WTC11 (cell line): Measurements from ENCODE around the gene FOXC1. TPM values are rescaled to one million over a fixed set of nuclear protein-coding genes. Genes with fewer than 3 reads are reported as not detected.
A peak's percentile ranks its signal among the peaks of the same experiment; 100 is the strongest.

ENCODE experiments used
- ATAC-seq: fragments of 200-7000 bp; cut with Tn5 transposase; 2 replicates; pipeline ENCODE4 v1.10.0; 2021; ENCODE audit warnings: mild to moderate bottlenecking, moderate library complexity
- CTCF ChIA-PET: fragments of 300-600 bp; sonication (Branson Sonifier 250); formaldehyde crosslinking; loops from one replicate; lab custom pipeline; 2021; ENCODE audit warnings: antibody characterized with exemption; lab: Charles Lee
- POLR2A ChIA-PET: fragments of 350-600 bp; sonication (Branson Sonifier 250); formaldehyde crosslinking; loops from one replicate; lab custom pipeline; 2021; ENCODE audit warnings: antibody characterized with exemption; lab: Charles Lee
- DNase-seq: peaks from one replicate; pipeline ENCODE4 v3.0.0; 2021; ENCODE audit warnings: low spot score
- H3K27ac Mint-ChIP-seq: 2 replicates; pipeline ENCODE4 v1.8.0; 2021; ENCODE audit warnings: mixed read lengths
- H3K27me3 Mint-ChIP-seq: 2 replicates; pipeline ENCODE4 v1.8.0; 2021; ENCODE audit warnings: low read depth, mild to moderate bottlenecking, moderate library complexity, mixed read lengths
- H3K36me3 Mint-ChIP-seq: 2 replicates; pipeline ENCODE4 v1.8.0; 2021; ENCODE audit warnings: mixed read lengths
- H3K4me1 Mint-ChIP-seq: 2 replicates; pipeline ENCODE4 v1.8.0; 2022; ENCODE audit warnings: mixed read lengths
- H3K4me3 Mint-ChIP-seq: 2 replicates; pipeline ENCODE4 v1.8.0; 2021; ENCODE audit warnings: mild to moderate bottlenecking, moderate library complexity, mixed read lengths
- H3K9me3 Mint-ChIP-seq: 2 replicates; pipeline ENCODE4 v1.8.0; 2021; ENCODE audit warnings: mixed read lengths
- ATF1 ChIP-seq: sonication (generic); formaldehyde crosslinking; IDR thresholded peaks from 2 replicates; pipeline ENCODE4 v1.8.1; 2023; ENCODE audit warnings: mild to moderate bottlenecking, moderate library complexity, missing genetic modification reagents
- ESRRA ChIP-seq: sonication (generic); formaldehyde crosslinking; IDR thresholded peaks from 2 replicates; pipeline ENCODE4 v1.8.1; 2022; ENCODE audit warnings: mild to moderate bottlenecking, missing genetic modification reagents, borderline replicate concordance
- GABPB1 ChIP-seq: sonication (generic); formaldehyde crosslinking; IDR thresholded peaks from 2 replicates; pipeline ENCODE4 v1.8.1; 2023; ENCODE audit warnings: mild to moderate bottlenecking, missing genetic modification reagents
- GRHL2 ChIP-seq: fragments of 250-450 bp; sonication (Bioruptor Pico); IDR thresholded peaks from 2 replicates; pipeline ENCODE4 v1.8.0; 2022; ENCODE audit warnings: mild to moderate bottlenecking, moderate library complexity; ENCODE audit not compliant: insufficient replicate concordance, severe bottlenecking
- JUN ChIP-seq: sonication (generic); formaldehyde crosslinking; IDR thresholded peaks from 2 replicates; pipeline ENCODE4 v1.8.0; 2023; ENCODE audit warnings: mild to moderate bottlenecking, missing genetic modification reagents
- OVOL2 ChIP-seq: fragments of 250-450 bp; sonication (Bioruptor Pico); IDR thresholded peaks from 2 replicates; pipeline ENCODE4 v1.9.0; 2021; ENCODE audit warnings: mild to moderate bottlenecking, borderline replicate concordance
- SP1 ChIP-seq: sonication (generic); formaldehyde crosslinking; conservative IDR thresholded peaks from 2 replicates; pipeline ENCODE4 v1.8.1; 2022; ENCODE audit warnings: missing genetic modification reagents
- TEAD1 ChIP-seq: sonication (generic); formaldehyde crosslinking; IDR thresholded peaks from 2 replicates; pipeline ENCODE4 v1.8.0; 2022; ENCODE audit warnings: mild to moderate bottlenecking, missing genetic modification reagents
- ZBTB21 ChIP-seq: sonication (generic); formaldehyde crosslinking; IDR thresholded peaks from 2 replicates; pipeline ENCODE4 v1.8.1; 2023; ENCODE audit warnings: mild to moderate bottlenecking, missing genetic modification reagents, borderline replicate concordance
- ZNF121 ChIP-seq: sonication (generic); formaldehyde crosslinking; IDR thresholded peaks from 2 replicates; pipeline ENCODE4 v1.8.0; 2023; ENCODE audit warnings: missing genetic modification reagents
- ZNF138 ChIP-seq: sonication (generic); formaldehyde crosslinking; conservative IDR thresholded peaks from 2 replicates; pipeline ENCODE4 v1.8.1; 2022; ENCODE audit warnings: mild to moderate bottlenecking, moderate library complexity, missing genetic modification reagents
- ZNF219 ChIP-seq: sonication (generic); formaldehyde crosslinking; IDR thresholded peaks from 2 replicates; pipeline ENCODE4 v1.8.0; 2023; ENCODE audit warnings: missing genetic modification reagents, mild to moderate bottlenecking, borderline replicate concordance
- ZNF232 ChIP-seq: sonication (generic); formaldehyde crosslinking; IDR thresholded peaks from 2 replicates; pipeline ENCODE4 v1.8.0; 2022; ENCODE audit warnings: mild to moderate bottlenecking, missing genetic modification reagents
- ZNF263 ChIP-seq: sonication (generic); formaldehyde crosslinking; IDR thresholded peaks from 2 replicates; pipeline ENCODE4 v1.8.1; 2022; ENCODE audit warnings: low read depth, mild to moderate bottlenecking, moderate library complexity, missing genetic modification reagents
- ZNF317 ChIP-seq: sonication (generic); formaldehyde crosslinking; IDR thresholded peaks from 2 replicates; pipeline ENCODE4 v1.8.1; 2023; ENCODE audit warnings: low read depth, mild to moderate bottlenecking, moderate library complexity, missing genetic modification reagents, borderline replicate concordance
- ZNF416 ChIP-seq: fragments of 250-450 bp; sonication (Bioruptor Pico); IDR thresholded peaks from 2 replicates; pipeline ENCODE4 v1.9.0; 2021; ENCODE audit warnings: mild to moderate bottlenecking, inconsistent platforms
- total RNA-seq: library from RNA; stranded (reverse); gene quantifications from 3 replicates; pipeline ENCODE4 v1.2.3, GENCODE V29; 2021
- TF ChIP-seq, protein P1 (sequence below): sonication (generic); formaldehyde crosslinking; IDR thresholded peaks from 2 replicates; pipeline ENCODE4 v1.8.1; 2022; ENCODE audit warnings: low read depth, mild to moderate bottlenecking, moderate library complexity, missing genetic modification reagents, borderline replicate concordance
- TF ChIP-seq, protein P2 (sequence below): sonication (generic); formaldehyde crosslinking; IDR thresholded peaks from 2 replicates; pipeline ENCODE4 v1.8.0; 2022; ENCODE audit warnings: mild to moderate bottlenecking, missing genetic modification reagents
- TF ChIP-seq, protein P3 (sequence below): sonication (generic); formaldehyde crosslinking; IDR thresholded peaks from 2 replicates; pipeline ENCODE4 v1.8.0; 2023; ENCODE audit warnings: missing genetic modification reagents
- TF ChIP-seq, protein P4 (sequence below): sonication (generic); formaldehyde crosslinking; IDR thresholded peaks from 2 replicates; pipeline ENCODE4 v1.8.1; 2023; ENCODE audit warnings: mild to moderate bottlenecking, missing genetic modification reagents, moderate library complexity
- TF ChIP-seq, protein P5 (sequence below): sonication (generic); formaldehyde crosslinking; IDR thresholded peaks from 2 replicates; pipeline ENCODE4 v1.8.1; 2023; ENCODE audit warnings: mild to moderate bottlenecking, missing genetic modification reagents, borderline replicate concordance
- TF ChIP-seq, protein P6 (sequence below): sonication (generic); formaldehyde crosslinking; IDR thresholded peaks from 2 replicates; pipeline ENCODE4 v1.8.1; 2022; ENCODE audit warnings: low read depth, missing genetic modification reagents, borderline replicate concordance
- TF ChIP-seq, protein P7 (sequence below): sonication (generic); formaldehyde crosslinking; IDR thresholded peaks from 2 replicates; pipeline ENCODE4 v1.8.0; 2022; ENCODE audit warnings: mild to moderate bottlenecking, missing genetic modification reagents

Gene FOXC1
- total RNA-seq, 1 experiment from 2014 or later, result 10.7 TPM

DNA sequence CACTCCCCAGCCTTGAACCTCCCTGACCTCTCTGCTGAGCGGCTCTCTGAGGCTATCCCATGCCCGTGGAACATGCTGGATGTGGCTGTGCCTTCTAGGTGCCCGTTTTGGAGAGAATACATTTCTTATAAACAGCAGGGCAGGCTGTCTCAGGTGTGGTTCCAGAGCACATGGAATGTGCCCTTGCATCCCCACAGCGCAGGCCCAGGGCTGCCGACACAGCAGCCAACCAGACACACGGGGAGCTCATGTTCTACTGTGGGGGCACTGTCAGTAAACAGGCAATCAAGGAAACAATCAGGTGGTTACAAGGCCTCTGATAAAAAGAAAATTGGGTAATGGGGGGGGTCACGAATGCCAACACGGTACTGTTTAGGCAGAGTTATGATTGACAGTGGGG, 30.8 kb downstream of the FOXC1 start:
- H3K27me3 Mint-ChIP-seq, result no peaks in the 10 kb centered on the region; the same call in 1 of the 2 replicates
- ChIA-PET POLR2A (no interaction called here), CTCF (interaction anchor here (0.7 kb wide), 1 partner anchor 361 kb away, joined by 3 read pairs; no protein-coding TSS in a partner anchor)
- ATAC-seq, result no peak
- H3K9me3 Mint-ChIP-seq, result no peaks in the 10 kb centered on the region
- H3K4me3 Mint-ChIP-seq, result no peak overlapping the region
- H3K27ac Mint-ChIP-seq, result no peak overlapping the region
- no peak for DNase-seq
- H3K36me3 Mint-ChIP-seq, result no peaks in the 10 kb centered on the region
- peaks cover 18% of the 10 kb centered on the region for H3K4me1 Mint-ChIP-seq
- TF ChIP-seq ZNF263 (CRISPR knock-in tag) (no peak), ZNF232 (CRISPR knock-in tag) (no peak), ZNF138 (no peak), JUN (CRISPR knock-in tag) (no peak), ZNF219 (CRISPR knock-in tag) (no peak), OVOL2 (CRISPR knock-in tag) (no peak), ZNF121 (CRISPR knock-in tag) (no peak), ATF1 (CRISPR knock-in tag) (no peak), TEAD1 (CRISPR knock-in tag) (no peak), ESRRA (CRISPR knock-in tag) (no peak), GRHL2 (CRISPR knock-in tag) (no peak), ZNF317 (CRISPR knock-in tag) (no peak)
- TF ChIP-seq, protein P1, sequence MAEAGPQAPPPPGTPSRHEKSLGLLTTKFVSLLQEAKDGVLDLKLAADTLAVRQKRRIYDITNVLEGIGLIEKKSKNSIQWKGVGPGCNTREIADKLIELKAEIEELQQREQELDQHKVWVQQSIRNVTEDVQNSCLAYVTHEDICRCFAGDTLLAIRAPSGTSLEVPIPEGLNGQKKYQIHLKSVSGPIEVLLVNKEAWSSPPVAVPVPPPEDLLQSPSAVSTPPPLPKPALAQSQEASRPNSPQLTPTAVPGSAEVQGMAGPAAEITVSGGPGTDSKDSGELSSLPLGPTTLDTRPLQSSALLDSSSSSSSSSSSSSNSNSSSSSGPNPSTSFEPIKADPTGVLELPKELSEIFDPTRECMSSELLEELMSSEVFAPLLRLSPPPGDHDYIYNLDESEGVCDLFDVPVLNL (CRISPR knock-in tag), result no peak
- TF ChIP-seq, protein P2, sequence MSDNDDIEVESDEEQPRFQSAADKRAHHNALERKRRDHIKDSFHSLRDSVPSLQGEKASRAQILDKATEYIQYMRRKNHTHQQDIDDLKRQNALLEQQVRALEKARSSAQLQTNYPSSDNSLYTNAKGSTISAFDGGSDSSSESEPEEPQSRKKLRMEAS (CRISPR knock-in tag), result no peak
- TF ChIP-seq, protein P3, sequence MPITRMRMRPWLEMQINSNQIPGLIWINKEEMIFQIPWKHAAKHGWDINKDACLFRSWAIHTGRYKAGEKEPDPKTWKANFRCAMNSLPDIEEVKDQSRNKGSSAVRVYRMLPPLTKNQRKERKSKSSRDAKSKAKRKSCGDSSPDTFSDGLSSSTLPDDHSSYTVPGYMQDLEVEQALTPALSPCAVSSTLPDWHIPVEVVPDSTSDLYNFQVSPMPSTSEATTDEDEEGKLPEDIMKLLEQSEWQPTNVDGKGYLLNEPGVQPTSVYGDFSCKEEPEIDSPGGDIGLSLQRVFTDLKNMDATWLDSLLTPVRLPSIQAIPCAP, result no peak
- TF ChIP-seq, protein P4, sequence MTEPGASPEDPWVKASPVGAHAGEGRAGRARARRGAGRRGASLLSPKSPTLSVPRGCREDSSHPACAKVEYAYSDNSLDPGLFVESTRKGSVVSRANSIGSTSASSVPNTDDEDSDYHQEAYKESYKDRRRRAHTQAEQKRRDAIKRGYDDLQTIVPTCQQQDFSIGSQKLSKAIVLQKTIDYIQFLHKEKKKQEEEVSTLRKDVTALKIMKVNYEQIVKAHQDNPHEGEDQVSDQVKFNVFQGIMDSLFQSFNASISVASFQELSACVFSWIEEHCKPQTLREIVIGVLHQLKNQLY (CRISPR knock-in tag), result no peak

DNA sequence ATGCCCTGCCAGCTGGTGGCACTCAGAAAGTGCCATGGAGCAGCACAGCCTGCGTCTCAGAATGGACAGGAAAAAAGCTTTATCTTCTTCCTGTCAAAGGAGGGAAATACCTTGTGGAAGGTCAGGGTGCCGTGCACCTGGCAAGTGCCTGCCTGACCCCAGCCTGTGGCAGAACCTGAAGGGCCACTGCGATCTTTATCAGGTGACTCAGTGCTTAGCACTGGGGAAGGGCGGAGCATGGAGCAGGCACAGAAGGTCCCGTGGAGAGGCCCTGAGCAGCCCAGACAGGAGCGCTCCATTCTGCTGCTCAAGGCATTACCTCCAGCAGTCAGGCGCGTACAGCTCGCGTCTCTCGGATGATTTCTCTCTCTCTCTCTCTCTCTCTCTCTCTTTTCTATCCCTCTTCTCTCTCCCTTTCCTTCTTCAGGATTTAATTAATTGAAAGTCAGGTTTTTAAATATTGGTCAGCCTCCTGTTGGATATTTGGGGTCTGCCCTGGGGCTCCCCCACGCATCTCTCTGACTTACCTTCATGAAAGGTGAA, 31.7 kb downstream of the FOXC1 start:
- peak; percentile 60 for ATAC-seq
- CTCF ChIA-PET, result no interaction called here
- Mint-ChIP-seq H3K36me3 (no peaks in the 10 kb centered on the region), H3K4me1 (peaks cover 18% of the 10 kb centered on the region), H3K27me3 (no peaks in the 10 kb centered on the region; the same call in 1 of the 2 replicates), H3K4me3 (no peak overlapping the region), H3K27ac (no peak overlapping the region), H3K9me3 (no peaks in the 10 kb centered on the region)
- POLR2A ChIA-PET, result no interaction called here
- no peak for DNase-seq
- TF ChIP-seq ZNF416 (CRISPR knock-in tag) (no peak), SP1 (CRISPR knock-in tag) (no peak), GABPB1 (no peak), ESRRA (CRISPR knock-in tag) (no peak), ATF1 (CRISPR knock-in tag) (no peak), ZBTB21 (no peak), ZNF263 (CRISPR knock-in tag) (no peak)
- TF ChIP-seq, protein P5, sequence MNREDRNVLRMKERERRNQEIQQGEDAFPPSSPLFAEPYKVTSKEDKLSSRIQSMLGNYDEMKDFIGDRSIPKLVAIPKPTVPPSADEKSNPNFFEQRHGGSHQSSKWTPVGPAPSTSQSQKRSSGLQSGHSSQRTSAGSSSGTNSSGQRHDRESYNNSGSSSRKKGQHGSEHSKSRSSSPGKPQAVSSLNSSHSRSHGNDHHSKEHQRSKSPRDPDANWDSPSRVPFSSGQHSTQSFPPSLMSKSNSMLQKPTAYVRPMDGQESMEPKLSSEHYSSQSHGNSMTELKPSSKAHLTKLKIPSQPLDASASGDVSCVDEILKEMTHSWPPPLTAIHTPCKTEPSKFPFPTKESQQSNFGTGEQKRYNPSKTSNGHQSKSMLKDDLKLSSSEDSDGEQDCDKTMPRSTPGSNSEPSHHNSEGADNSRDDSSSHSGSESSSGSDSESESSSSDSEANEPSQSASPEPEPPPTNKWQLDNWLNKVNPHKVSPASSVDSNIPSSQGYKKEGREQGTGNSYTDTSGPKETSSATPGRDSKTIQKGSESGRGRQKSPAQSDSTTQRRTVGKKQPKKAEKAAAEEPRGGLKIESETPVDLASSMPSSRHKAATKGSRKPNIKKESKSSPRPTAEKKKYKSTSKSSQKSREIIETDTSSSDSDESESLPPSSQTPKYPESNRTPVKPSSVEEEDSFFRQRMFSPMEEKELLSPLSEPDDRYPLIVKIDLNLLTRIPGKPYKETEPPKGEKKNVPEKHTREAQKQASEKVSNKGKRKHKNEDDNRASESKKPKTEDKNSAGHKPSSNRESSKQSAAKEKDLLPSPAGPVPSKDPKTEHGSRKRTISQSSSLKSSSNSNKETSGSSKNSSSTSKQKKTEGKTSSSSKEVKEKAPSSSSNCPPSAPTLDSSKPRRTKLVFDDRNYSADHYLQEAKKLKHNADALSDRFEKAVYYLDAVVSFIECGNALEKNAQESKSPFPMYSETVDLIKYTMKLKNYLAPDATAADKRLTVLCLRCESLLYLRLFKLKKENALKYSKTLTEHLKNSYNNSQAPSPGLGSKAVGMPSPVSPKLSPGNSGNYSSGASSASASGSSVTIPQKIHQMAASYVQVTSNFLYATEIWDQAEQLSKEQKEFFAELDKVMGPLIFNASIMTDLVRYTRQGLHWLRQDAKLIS (CRISPR knock-in tag), result no peak
- TF ChIP-seq, protein P6, sequence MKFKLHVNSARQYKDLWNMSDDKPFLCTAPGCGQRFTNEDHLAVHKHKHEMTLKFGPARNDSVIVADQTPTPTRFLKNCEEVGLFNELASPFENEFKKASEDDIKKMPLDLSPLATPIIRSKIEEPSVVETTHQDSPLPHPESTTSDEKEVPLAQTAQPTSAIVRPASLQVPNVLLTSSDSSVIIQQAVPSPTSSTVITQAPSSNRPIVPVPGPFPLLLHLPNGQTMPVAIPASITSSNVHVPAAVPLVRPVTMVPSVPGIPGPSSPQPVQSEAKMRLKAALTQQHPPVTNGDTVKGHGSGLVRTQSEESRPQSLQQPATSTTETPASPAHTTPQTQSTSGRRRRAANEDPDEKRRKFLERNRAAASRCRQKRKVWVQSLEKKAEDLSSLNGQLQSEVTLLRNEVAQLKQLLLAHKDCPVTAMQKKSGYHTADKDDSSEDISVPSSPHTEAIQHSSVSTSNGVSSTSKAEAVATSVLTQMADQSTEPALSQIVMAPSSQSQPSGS, result no peak
- TF ChIP-seq, protein P7, sequence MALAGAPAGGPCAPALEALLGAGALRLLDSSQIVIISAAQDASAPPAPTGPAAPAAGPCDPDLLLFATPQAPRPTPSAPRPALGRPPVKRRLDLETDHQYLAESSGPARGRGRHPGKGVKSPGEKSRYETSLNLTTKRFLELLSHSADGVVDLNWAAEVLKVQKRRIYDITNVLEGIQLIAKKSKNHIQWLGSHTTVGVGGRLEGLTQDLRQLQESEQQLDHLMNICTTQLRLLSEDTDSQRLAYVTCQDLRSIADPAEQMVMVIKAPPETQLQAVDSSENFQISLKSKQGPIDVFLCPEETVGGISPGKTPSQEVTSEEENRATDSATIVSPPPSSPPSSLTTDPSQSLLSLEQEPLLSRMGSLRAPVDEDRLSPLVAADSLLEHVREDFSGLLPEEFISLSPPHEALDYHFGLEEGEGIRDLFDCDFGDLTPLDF (CRISPR knock-in tag), result no peak
